Measurements from ENCODE around the gene NMUR1. TPM values are rescaled to one million over a fixed set of nuclear protein-coding genes. Genes with fewer than 3 reads are reported as not detected.

The NMUR1 gene
- total RNA-seq, 2 donors from 2014 or later: 0.07 to 0.29 TPM

DNA sequence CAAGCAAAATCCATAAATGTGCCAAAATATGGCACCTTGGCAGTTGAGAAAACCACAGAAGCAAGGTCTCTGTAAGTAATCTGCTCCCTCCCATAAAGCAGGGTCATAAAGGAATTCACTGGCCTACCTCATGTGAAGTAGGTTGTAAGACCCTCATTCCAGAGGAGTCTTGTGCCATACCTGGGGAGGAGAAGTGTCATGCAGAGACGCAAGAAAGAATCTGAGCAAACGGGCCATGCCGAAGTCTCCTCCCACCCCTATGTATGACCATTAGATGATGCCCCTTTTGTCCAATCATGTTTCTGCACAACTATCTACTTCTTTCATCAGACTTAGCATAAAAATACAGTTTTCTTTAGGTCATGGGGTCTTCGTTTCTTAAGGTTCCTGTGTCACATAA, 14.6 kb downstream of the NMUR1 start:
- Histone ChIP-seq H3K9ac (ENCODE audit: extremely low read depth, low read length, poor library complexity, severe bottlenecking) (no peak overlapping the region), H3K4me3 (ENCODE audit: low read length) (no peak overlapping the region), H3K36me3 (ENCODE audit: control insufficient read depth, insufficient read depth, low read length) (no peaks in the 10 kb centered on the region), H3K27me3 (ENCODE audit: control insufficient read depth, insufficient read depth, low read length, poor library complexity, severe bottlenecking) (peaks cover 15% of the 10 kb centered on the region), H3K4me1 (ENCODE audit: control insufficient read depth, insufficient read depth, low read length) (no peaks in the 10 kb centered on the region), H3K9me3 (ENCODE audit: control insufficient read depth, low read length) (no peaks in the 10 kb centered on the region), H3K27ac (ENCODE audit: low read depth, low read length) (no peak overlapping the region)
- no peak for DNase-seq
- peaks cover 4% of the 10 kb centered on the region for H3K4me1 Mint-ChIP-seq
- H3K9me3 Mint-ChIP-seq: no peaks in the 10 kb centered on the region
- WGBS, 2 experiments (ENCODE audit: insufficient coverage in 1 of 2, insufficient read length in 1 of 2): 93 to 94% methylated on average over 3 to 4 of the region's 4 CpGs
- H3K27me3 Mint-ChIP-seq (ENCODE audit: insufficient read depth): peaks cover 13% of the 10 kb centered on the region
- no peaks in the 10 kb centered on the region for H3K36me3 Mint-ChIP-seq (ENCODE audit: low read depth)
- H3K4me3 Mint-ChIP-seq: no peak overlapping the region
- no peak overlapping the region for H3K27ac Mint-ChIP-seq
- TF ChIP-seq, protein P1, sequence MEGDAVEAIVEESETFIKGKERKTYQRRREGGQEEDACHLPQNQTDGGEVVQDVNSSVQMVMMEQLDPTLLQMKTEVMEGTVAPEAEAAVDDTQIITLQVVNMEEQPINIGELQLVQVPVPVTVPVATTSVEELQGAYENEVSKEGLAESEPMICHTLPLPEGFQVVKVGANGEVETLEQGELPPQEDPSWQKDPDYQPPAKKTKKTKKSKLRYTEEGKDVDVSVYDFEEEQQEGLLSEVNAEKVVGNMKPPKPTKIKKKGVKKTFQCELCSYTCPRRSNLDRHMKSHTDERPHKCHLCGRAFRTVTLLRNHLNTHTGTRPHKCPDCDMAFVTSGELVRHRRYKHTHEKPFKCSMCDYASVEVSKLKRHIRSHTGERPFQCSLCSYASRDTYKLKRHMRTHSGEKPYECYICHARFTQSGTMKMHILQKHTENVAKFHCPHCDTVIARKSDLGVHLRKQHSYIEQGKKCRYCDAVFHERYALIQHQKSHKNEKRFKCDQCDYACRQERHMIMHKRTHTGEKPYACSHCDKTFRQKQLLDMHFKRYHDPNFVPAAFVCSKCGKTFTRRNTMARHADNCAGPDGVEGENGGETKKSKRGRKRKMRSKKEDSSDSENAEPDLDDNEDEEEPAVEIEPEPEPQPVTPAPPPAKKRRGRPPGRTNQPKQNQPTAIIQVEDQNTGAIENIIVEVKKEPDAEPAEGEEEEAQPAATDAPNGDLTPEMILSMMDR (conservative IDR thresholded peaks at IDR 0.05): no peak

DNA sequence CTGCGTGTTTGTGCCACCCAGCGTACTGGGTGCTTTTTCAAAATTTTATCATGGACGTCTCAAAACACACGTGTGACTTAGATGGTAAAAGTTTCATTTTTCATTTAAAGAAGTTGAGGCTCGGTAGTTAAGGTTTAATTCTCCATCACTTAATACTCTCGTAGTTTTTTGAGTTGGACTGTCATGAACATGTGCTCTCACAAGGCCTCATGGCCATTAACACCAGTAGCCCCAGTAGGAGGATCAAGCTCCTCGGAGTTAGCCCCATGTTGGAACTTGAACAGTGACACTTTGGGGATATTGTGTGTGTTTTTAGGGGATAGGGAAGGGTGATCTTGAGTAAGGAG, 15.3 kb downstream of the NMUR1 start:
- peak overlapping the region; percentile 83 for H3K4me3 ChIP-seq (ENCODE audit: low read length)
- H3K4me1 ChIP-seq (ENCODE audit: control insufficient read depth, insufficient read depth, low read length): no peaks in the 10 kb centered on the region
- no peaks in the 10 kb centered on the region for H3K36me3 ChIP-seq (ENCODE audit: control insufficient read depth, insufficient read depth, low read length)
- Mint-ChIP-seq H3K27me3 (ENCODE audit: insufficient read depth) (peaks cover 9% of the 10 kb centered on the region), H3K4me3 (peak overlapping the region; percentile 80), H3K4me1 (peaks cover 4% of the 10 kb centered on the region), H3K36me3 (ENCODE audit: low read depth) (no peaks in the 10 kb centered on the region), H3K9me3 (no peaks in the 10 kb centered on the region), H3K27ac (peak overlapping the region; percentile 98)
- H3K9ac ChIP-seq (ENCODE audit: extremely low read depth, low read length, poor library complexity, severe bottlenecking): peak overlapping the region; percentile 58
- H3K9me3 ChIP-seq (ENCODE audit: control insufficient read depth, low read length): no peaks in the 10 kb centered on the region
- TF ChIP-seq, protein P1 (conservative IDR thresholded peaks at IDR 0.05): no peak
- no peak overlapping the region for H3K27ac ChIP-seq (ENCODE audit: low read depth, low read length)
- no peak for DNase-seq
- 76 to 82% methylated on average over 5 to 7 of the region's 7 CpGs for WGBS, 2 experiments (ENCODE audit: insufficient coverage in 1 of 2, insufficient read length in 1 of 2)
- H3K27me3 ChIP-seq (ENCODE audit: control insufficient read depth, insufficient read depth, low read length, poor library complexity, severe bottlenecking): peaks cover 11% of the 10 kb centered on the region

DNA sequence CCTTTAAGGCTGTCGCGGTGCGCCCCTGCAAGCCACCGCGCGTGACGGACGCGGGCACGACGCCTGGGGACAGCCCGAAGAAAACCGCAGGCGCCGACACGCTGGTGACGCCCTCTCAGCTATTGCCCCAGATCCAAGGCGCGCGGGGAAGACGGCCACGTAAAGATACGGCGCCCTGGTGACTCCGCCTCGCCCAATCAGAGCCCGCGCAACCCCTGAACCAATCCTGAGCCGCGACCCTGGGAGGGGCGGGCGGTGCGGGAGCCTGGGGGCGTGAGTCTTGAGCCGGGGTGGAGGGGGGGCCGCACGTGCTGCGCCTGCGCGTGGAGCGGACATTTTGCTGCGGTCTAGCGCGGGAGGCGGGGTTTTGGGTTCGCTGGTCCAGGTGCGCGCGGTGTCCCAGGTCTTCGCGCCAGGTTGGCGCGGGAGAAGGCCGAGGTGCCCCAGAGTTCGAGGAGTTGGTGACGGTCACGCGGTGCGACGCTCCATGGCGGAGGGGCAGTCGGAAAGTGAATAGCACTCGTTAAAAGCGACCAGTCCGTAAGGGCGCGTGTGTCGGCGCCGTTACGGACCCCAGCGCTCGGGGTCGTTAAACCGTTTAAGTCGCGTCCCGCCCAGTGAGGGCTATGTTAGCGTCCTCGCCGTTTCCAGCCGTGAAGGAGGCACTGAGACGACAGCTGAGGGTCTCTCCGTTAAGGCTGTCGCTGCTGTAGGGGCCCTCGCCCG, 15.9 kb downstream of the NMUR1 start:
- Histone ChIP-seq H3K4me3 (ENCODE audit: low read length) (peak overlapping the region; percentile 85), H3K27me3 (ENCODE audit: control insufficient read depth, insufficient read depth, low read length, poor library complexity, severe bottlenecking) (peaks cover 9% of the 10 kb centered on the region), H3K36me3 (ENCODE audit: control insufficient read depth, insufficient read depth, low read length) (no peaks in the 10 kb centered on the region), H3K27ac (ENCODE audit: low read depth, low read length) (peak overlapping the region; percentile 35), H3K9ac (ENCODE audit: extremely low read depth, low read length, poor library complexity, severe bottlenecking) (peak overlapping the region; percentile 66), H3K4me1 (ENCODE audit: control insufficient read depth, insufficient read depth, low read length) (no peaks in the 10 kb centered on the region), H3K9me3 (ENCODE audit: control insufficient read depth, low read length) (no peaks in the 10 kb centered on the region)
- Mint-ChIP-seq H3K36me3 (ENCODE audit: low read depth) (no peaks in the 10 kb centered on the region), H3K4me1 (peaks cover 4% of the 10 kb centered on the region), H3K9me3 (no peaks in the 10 kb centered on the region), H3K4me3 (peak overlapping the region; percentile 80), H3K27me3 (ENCODE audit: insufficient read depth) (peaks cover 6% of the 10 kb centered on the region), H3K27ac (peak overlapping the region; percentile 98)
- WGBS, 2 experiments (ENCODE audit: insufficient coverage in 1 of 2, insufficient read length in 1 of 2): 4 to 6% methylated on average over 52 to 87 of the region's 87 CpGs
- TF ChIP-seq, protein P1 (conservative IDR thresholded peaks at IDR 0.05): no peak
- DNase-seq: peak; percentile 99

Measured in endodermal cell (in vitro differentiated cells).